ENCODE results near the gene NPW.

DNA sequence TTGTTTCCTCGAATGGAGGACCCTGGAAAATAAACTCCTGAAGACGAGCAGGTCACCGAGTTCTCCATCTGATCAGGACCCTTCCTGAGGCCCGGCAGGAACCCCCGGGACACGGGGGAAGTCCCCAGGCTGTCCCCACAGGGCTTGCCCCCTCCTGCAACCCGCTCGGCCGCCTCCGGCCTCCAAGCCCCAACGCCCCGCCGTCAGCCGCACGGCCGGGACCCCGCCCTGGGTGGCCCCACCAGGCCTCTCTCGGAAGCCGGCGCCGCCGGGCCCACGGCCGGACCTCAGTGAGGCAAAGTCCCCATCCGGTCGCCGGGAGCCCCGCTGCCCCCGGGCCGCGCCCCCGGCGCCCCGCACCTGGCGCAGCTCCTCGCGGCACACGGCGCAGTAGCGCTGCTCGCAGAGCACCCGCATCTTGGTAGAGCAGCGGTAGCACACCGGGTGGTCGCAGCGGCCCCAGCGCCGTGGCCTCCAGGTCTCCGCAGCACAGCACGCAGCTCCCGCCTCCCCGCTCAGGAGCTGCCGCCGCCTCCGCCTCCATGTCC, 10.3 kb upstream of the NPW start:
- no peak for TF ChIP-seq PPARA (CRISPR knock-in tag; IDR thresholded peaks at IDR 0.05; ENCODE audit: borderline replicate concordance)
- no peak for TF ChIP-seq ZNF8 (CRISPR knock-in tag; IDR thresholded peaks at IDR 0.05)
